GM21528 (cell line): ENCODE data around the gene NFKBIB.

ENCODE experiments used
- ATAC-seq: cut with Tn5 transposase; IDR thresholded peaks from one replicate; pipeline ENCODE4 v1.9.1; 2021; ENCODE audit warnings: mild to moderate bottlenecking, moderate library complexity; ENCODE audit not compliant: unreplicated experiment, low FRiP score

NFKBIB gene

GRCh38 chr19:38901683-38902082, 1.9 kb downstream of the NFKBIB start:
- ATAC-seq: no peak

- ATAC-seq: no peak
These were observed 5.1 kb downstream of the NFKBIB start for GRCh38 chr19:38904581-38905539.

- no peak for ATAC-seq
These were observed 5.9 kb downstream of the NFKBIB start for GRCh38 chr19:38905620-38906019.

GRCh38 chr19:38907227-38907626, 7.5 kb downstream of the NFKBIB start:
- ATAC-seq: no peak

- no peak for ATAC-seq
These were observed 7.9 kb downstream of the NFKBIB start for GRCh38 chr19:38907670-38908069.

GRCh38 chr19:38908911-38909310, 9.1 kb downstream of the NFKBIB start:
- ATAC-seq: no peak

- ATAC-seq: no peak
These were observed 10.7 kb downstream of the NFKBIB start for GRCh38 chr19:38910488-38910887.

- no peak for ATAC-seq
These were observed 11.7 kb downstream of the NFKBIB start for GRCh38 chr19:38911388-38912001.

GRCh38 chr19:38912600-38913514, 13.1 kb downstream of the NFKBIB start:
- ATAC-seq: no peak

- no peak for ATAC-seq
These were observed 14.2 kb downstream of the NFKBIB start for GRCh38 chr19:38913958-38914357.

GRCh38 chr19:38915329-38916321, 15.9 kb downstream of the NFKBIB start:
- ATAC-seq: no peak

GRCh38 chr19:38917516-38917915, 17.7 kb downstream of the NFKBIB start:
- no peak for ATAC-seq

- no peak for ATAC-seq
These were observed 18.2 kb downstream of the NFKBIB start for GRCh38 chr19:38917921-38918491.

GRCh38 chr19:38918526-38918925, 18.8 kb downstream of the NFKBIB start:
- ATAC-seq: no peak

- no peak for ATAC-seq
These were observed 20.2 kb downstream of the NFKBIB start for GRCh38 chr19:38919837-38920601.

- no peak for ATAC-seq
These were observed 21.0 kb downstream of the NFKBIB start for GRCh38 chr19:38920602-38921419.

- ATAC-seq: no peak
These were observed 21.9 kb downstream of the NFKBIB start for GRCh38 chr19:38921420-38922274.
